Hindlimb muscle (tissue), 1 donor: ENCODE data around the gene TMEM204. TPM values are rescaled to one million over a fixed set of nuclear protein-coding genes. Genes with fewer than 3 reads are reported as not detected.
"Not testable (repeated sequence)": the region's sequence is repeated elsewhere in the genome, so short reads cannot be mapped to it uniquely, and the experiment has no call there.

Experiments
- DNase-seq: peaks from one replicate; pipeline ENCODE4 v3.0.0-alpha.2; 2013
- polyA plus RNA-seq: library from polyadenylated mRNA; unstranded; fragments of 120-200 nt; gene quantifications from one replicate; pipeline ENCODE4 v1.2.1, GENCODE V29; 2013; ENCODE audit not compliant: insufficient read length

The TMEM204 gene
- polyA plus RNA-seq, 1 donor = 16.2 TPM

DNA sequence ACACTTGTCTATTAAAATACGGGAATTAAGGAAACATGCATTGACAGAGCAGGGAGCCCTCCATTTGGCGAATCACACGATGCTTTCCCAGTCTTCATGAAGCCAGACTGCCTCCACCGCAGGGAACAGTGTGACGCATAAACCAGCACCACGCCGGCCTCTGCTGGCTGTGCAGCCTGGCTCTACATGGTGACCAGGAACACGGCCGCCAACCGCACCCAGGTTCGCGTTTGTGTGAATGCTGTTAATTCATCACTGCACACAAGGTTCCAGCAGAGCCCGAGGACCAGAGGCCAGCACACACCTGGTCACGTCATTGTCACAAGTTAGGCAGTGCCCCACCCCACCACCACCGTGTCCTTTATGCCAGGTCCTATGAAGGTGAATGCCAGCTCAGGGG, 26.7 kb downstream of the TMEM204 start:
- DNase-seq = no peak

DNA sequence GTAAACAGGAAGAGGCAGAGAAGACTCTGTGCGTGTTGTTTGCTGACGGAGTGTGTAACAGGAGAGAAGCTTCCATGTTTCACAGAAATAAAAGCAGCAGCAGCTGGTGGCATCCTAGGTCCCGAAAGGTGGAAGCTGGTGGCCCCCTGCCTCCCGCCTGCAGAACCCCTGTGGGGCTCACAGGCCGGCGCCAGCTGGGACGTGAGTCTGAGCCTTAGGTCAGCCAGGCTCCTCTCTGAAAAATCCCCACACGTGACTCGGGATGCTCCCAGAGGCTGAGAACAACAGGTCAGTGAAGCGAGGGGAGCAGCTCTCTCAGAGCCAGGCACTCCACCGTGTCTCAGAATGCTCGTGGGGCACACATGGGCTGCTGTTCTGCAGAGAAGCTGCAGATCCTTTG, 27.4 kb downstream of the TMEM204 start:
- DNase-seq = no peak

DNA sequence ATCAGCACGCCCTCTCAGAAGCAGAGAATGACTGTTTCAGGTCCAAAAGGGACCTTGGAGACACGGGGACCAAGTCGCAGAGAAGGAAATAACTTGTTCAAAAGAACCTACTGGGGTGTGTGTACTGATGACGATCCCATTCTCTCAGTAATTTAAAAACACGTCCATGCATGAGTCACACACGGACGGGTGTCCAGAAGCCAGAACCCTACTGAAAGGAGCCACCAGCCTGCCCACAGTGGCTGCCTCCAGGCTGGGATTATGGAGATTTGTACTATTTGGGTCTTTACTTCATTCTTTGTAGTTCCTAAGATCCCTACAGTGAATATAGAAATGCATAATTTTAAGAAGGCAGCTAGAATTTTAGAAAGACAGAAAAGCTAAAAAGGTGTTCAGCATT, 27.8 kb downstream of the TMEM204 start:
- no peak for DNase-seq

DNA sequence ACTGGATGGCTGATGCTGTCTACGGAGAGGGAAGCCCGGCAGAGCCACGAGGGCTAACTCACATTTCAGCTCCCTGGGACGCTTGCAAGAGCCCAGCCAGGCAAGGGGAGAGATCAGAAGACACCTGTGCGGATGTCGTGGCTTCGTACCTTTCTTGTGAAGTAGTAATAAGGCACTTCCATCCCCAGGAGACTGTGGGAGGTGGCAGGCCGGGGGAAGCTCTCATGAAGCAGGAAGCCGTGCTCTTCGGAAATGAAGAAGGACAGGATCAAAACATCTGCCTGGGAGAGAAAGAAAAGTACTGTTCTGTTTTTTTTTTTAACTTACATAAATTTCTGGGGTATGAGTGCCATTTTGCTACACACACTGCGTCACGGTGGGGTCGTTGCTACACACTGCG, 28.4 kb downstream of the TMEM204 start:
- no peak for DNase-seq

DNA sequence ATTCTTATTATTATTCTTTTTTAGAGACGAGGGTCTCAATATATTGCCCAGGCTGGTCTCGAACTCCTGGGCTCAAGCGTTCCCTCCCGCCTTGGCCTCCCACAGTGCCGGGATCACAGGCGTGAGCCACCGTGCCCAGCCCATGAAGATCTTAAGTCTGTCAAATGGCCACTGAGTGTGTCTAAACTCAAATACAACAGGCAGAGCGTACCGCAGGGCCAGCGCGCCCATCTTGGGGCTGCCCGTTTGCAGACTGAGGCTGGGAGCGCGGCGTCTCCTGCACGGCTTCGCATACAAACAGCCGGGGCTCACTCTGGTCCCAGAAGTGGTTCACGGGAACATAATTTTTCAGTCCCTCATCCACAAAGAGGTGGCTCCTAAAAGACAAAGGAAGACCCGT, 30.3 kb downstream of the TMEM204 start:
- DNase-seq = no peak

DNA sequence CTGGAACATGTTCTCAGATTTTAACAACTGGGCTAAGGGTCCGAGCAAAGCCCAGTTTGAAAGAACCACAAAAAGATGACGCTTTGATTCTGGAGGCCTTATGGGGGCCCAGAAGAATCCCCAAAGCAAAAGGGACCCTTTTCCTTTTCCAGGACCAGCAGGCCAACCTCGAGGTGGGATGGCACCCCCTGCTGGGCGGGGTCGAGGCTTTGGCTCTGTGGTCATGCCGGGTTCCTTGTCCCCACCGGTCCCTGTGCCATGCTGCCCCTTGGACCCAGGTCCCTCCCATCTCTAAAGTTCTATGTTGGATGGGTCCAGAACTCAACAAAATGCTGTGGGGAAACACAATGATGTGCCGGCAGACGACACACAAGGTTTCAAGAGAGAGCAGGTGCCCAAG, 30.9 kb downstream of the TMEM204 start:
- no peak for DNase-seq

DNA sequence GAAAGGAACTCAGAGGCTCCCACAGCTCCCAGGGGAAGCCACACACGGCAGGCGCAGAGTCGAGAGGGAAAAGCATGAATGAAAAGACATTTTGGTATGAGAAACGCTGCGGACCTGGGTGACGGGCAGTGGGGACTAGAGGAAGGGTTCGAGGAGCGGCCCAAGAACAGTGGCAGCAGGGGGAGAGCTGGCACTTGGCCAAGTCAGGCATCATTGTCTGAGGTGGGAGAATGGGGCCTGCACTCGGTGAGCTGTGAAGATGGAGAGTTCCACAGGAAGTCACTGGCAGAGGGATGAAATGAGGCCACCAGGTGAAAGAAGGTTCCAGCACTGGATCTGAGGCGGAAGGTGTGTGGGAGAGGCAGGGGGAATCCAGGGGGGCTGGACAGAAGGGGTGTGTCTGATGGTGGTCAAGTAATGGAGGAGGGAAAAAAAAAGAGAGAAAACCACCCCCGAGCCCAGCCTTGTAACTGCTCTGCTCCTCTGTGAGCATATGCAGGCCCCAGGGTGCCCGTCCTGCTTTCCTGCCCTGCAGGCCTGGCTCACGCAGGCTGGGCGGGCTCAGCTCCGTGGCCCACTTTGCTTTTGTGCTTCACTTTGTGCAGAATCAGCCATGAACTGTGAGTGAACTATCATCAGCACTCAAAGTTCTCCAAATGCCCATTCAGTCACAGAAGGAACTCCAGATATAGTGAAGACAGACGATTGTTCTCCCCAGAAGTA, 31.8 kb downstream of the TMEM204 start:
- no peak for DNase-seq

DNA sequence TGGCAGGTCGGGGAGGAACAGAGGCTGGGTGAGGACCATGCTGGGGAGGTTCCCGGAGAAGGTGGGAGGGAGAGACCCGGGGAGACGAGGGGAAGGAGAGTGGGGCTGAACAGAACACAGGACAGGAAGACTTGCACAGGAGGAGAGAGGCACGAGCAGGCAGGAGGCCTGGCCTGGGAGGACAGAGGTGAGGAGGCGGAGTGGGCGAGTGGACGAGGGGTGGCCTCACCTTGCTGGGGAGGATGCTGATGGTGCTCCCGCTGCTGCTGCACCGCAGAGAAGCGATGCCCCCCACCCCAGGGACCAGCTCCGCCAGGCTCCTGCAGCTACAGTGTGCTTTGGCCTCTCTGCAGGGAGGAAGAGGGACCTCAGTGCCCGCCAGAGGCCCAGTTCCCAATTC, 34.5 kb downstream of the TMEM204 start:
- no peak for DNase-seq

DNA sequence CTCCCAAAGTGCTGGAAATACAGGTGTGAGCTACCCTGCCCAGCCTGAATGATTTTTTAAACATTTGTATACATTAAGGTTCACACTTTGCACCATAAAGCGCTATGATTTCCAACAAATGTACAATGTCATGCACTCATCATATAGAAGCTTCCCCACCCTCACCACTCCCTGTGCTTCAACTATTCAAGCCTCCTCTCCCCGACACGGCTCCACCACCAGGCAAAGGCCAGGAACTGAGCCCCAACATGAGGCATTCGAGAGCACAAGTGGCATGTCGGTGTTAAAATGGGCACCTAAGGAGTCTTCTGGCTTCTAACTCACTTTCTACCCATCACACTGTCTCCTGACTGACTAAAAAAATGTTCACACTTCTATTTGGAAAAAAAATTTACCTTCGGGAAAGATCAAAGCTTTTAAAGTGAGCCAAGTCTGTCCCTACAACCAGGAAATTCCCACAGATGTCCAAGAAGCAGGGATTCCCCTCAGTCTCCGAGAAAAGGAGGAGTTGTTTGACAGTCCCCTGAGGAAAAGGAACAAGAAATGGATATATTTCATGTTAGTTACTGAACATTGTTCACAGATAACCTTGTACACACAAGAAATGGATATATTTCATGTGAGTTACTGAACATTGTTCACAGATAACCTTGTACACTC, 37.7 kb downstream of the TMEM204 start:
- no peak for DNase-seq

DNA sequence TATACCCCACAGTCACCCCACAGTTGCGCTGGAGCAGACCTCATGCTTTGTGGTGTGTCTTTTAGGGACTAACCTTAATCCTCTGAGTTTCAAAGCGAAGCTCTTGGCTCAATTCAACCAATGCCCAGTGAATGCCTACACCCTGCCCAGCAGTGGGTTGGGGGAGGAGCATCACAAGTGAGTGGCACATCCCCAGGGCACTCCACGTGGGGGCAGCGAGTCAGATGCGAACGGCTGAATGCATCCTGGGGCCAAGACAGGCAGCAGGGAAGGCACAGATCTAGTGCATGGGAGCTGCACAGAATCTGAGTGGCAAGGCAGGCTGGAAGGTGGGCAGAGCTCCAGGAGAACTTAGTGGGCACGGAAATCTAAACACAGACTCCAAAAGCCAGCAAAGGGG, 39.2 kb downstream of the TMEM204 start:
- DNase-seq = no peak

DNA sequence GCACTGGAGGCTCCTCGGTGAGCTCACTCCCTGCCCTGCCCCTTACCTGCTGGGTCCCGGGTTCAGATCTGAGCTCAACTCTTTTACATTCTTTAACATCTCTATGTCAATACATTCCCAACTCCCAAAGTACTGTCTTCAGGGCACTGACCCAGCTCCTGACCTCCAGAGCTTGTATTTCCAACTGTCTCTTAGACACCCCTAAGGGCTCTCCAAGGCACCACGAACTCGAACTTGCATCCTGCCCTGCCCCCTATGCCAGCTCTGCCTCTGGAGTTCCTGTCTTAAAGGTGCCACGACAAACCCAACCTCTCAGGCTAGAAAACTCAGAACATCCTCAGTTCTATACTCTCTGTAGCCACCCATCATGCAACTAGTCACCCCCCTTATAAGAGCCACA, 39.8 kb downstream of the TMEM204 start:
- DNase-seq = no peak

DNA sequence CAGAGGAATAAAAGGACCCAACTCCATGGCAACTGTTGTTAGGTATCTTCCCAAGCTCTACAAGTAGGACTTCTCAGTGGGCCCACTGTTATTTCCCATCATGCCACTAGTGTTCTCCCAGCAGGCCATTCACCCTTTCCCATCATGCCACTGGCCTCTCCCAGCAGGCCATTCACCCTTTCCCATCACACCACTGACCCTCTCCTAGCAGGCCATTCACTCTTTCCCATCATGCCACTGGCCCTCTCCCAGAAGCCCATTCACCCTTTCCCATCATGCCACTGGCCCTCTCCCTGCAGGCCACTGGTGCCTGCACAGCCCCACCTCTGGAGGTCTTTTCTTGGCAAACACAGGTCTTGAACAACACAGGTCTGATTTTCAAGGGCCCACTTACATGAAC, 42.1 kb downstream of the TMEM204 start:
- DNase-seq = no peak

DNA sequence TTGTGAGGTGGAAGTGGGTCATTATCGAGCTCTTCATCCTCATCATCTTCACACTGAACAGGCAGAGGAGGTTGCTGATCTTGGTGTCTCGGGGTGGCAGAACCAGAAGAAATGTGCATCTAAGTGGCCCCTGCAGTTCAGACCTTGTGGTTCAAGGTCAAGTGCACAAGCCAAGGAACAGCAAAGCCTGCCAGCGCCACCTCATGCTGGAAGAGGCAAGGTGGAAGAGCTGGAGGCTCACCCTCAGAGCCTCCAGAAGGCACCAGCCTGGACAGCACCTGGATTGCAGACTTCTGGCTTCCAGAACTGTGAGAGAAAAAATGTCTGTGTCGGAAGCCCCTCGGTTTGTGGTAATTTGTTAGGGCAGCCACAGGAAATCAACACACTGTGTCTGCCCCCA, 45.7 kb downstream of the TMEM204 start:
- no peak for DNase-seq

DNA sequence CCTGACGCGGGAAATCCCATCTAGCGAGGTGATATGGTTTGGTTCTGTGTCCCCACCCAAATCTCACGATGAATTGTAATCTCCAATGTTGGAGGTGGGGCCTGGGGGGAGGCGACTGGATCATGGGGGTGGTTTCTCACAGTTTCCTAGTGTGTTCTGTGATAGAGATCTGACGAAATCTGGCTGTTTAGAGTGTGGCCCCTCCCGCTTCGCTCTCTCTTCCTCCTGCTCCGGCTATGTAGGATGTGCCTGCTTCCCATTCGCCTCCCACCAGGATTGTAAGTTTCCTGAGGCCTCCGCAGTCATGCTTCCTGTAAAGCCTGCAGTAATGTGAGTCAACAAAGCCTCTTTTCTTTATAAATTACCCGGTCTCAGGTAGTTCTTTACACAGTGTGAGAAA, 46.8 kb downstream of the TMEM204 start:
- no peak for DNase-seq

DNA sequence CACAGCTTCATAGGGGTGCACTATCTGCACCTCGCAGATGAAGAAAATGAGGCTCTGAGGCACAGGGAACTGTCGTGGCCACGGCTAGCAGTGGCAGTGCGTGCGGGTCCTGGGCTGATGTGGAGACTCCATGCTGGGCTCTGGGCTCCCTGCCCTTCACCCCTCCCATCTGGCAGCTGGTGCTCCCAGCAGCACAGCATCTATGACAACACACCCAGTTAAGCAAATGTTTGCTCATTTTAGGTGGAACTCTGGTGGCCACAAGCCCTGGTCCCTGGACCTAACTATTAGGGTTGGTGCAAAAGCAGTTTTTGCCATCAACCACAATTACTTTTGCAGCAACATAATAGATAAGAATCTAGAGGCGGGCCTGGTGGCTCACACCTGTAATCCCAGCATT, 47.5 kb downstream of the TMEM204 start:
- DNase-seq = no peak

DNA sequence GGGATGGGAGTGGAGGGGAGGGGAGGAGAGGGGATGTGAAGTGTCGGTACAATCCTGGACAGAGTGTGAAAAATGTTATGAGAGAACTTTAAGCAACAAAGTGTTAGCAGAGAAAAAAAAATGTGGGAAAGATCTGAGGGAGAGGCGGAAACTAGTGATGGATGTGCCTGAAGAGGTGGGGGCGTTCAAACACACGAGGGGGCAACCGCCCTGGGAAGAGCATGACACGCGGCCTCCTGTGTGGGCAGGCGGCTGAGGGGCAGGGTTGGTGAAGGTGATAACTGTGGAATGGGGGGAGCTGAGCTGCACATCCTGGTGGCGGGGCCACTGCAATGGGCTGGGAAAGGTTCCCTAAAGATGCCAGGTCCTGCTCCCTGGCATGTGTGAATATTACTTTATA, 48.3 kb downstream of the TMEM204 start:
- DNase-seq = no peak

DNA sequence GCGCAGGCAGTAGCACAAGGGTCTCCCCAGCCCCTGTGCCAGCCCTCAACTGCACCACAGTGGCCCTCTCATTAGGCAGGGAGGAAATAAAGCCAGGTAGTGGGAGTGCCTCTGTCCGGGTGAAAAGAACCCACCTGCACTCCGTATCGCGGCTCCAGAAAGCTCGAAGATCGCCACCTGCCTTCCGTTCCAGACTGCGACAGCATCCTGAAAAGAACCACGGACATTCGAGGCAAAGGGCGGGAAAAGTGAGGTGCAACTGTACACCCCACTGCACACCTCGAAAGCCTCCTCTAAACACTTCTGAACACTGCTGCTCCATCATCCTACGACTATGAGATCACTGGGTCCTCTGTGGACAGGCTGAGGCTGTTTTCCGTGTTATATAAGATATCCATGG, 49.7 kb downstream of the TMEM204 start:
- no peak for DNase-seq

DNA sequence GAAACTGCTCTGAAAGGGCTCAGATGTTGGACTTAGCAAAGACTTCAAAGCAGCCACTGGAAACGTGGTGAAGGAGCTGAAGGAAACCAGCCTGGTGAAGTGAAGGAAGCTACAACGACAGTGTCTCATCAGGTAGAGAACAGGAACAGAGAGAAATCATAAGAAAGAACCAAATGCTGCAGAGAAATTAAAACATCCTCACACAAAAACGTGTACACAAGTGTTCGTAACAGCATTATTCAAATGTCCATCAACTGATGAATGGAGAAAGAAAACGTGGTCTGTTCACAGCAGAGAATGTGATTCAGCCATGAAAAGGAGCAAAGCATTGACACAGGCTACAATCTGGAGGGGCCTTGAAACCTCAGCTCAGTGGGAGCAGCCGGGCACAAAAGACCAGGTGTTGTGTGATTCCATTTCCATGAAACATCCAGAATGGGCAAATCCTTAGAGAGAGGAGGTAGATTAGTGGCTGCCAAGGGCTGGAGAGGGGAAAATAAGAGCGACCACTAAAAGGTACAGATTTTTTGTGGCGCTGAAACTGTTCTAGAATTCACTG, 51.5 kb downstream of the TMEM204 start:
- DNase-seq = no peak

DNA sequence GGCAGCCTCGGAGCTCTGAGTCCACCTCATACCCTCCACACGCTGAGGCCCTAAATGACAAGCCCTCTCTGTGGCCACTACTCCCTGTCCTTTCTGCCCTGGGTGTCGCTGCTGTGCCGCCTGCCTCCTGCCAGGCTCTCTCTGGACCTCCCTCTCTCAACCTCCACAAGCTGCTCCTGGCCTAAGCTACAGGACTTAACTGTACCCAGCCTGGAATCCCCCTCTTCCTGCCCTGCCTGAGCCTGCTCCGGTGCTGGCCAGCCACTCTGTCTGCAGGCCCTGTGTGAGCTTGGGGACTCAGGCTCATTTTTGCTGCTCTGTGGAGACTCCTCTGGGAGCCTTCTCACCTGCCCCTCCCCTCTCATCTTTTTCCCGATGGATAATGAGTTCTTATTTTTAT, 56.9 kb downstream of the TMEM204 start:
- DNase-seq = no peak

DNA sequence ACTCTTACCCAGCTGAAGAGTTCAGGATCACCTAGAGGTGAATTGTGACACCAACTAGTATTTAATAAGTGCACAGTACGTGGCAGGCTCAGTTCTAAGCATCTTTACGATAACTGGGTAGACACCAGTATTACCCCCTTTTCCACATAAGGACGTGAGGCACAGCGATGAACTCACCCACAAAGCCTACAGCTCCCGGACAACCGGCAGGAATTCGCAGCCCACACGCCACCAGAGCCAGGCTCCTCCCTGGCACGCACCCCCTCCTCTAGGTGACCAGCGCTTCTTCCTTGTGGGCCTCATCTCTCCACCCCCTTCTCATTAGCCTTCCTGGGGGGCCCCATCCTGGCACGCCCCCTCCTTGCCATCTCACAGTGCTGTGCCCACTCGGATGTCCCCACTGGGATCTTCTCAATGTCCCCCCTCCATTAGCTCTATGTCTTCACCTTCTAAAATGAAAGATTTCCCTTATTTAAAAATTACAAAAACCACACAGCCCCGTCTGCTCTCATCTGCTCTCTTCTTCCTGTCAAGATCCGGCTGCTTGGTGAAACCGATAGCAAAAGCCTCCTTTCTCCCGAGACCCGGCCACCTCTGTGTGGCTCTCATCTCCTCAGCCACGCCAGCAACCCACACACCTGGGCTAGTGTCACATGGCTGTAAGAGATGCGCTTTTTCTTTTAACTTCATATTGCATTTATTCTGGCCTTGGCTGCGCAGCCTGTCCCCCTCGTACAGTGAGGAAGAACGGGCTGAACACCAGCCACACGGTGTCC, 57.7 kb downstream of the TMEM204 start:
- no peak for DNase-seq

DNA sequence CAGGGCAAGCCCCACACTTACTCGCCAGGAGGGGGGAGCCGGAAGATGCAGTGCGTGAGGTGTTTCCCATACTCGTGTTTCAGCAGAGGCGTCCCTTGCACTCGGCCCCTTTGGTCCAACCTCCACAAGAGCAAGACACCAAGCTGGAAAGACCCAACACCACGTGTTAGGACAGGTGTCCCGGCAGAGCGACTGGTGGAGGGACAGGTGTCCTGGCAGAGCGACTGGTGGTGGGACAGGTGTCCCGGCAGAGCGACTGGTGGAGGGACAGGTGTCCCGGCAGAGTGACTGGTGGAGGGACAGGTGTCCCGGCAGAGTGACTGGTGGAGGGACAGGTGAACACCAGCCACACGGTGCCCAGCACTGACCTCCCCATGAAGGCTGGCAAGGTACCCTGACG, 59.0 kb downstream of the TMEM204 start:
- no peak for DNase-seq

DNA sequence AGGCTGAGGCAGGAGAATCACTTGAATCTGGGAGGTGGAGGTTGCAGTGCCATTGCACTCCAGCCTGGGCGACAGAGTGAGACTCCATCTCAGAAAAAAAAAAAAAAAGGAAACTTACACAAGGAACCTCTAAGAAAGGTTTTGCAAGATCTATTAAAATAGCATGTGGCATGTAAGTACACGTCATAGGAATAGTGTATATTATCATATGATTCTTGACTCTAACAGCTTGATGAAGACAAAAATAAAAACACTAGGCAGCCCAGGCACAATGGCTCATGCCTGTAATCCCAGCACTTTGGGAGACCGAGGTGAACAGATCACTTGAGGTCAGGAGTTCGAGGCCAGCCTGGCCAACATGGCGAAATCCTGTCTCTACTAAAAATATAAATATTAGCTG, 62.0 kb downstream of the TMEM204 start:
- not testable (repeated sequence) for DNase-seq

DNA sequence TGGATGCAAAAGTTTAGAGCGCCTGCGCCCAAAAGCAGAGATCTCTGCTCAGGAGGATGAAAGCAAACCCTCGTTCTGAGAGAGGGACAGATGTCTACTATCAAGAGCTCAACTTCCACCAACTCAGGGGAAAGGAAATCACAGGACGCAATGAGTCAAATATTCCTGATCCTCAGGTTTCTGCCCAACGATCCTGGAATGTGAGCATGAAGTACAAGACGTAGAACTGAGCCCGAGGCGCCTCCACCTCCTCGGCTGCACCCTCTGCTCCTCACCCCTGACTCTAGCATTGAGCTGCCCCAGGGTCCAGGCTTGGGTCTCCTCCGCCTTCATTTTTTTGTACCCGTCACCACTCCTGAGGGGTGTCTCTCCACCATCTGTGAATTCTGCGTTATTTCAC, 63.0 kb downstream of the TMEM204 start:
- DNase-seq = no peak

DNA sequence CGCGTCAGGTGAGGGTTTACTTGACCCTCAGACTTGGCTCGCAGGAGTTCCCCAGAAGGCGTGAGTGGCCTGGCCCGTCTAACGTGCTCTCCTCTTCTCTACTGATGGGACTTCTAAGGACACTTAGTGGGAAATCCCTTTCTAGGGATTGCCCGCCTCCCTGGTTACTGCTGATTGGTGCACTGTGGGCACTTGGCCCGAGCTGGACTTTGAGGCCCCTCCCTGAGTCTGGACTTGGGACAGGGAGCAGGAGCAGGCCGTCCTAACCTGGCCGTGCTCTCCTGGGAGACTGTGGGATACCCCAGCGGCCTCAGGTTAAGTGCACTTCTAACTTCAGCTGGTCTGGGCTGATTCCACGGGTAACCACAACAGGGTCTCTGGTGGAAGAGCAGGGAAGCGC, 63.7 kb downstream of the TMEM204 start:
- no peak for DNase-seq
